ENCODE results near the gene UST. TPM values are rescaled to one million over a fixed set of nuclear protein-coding genes. Genes with fewer than 3 reads are reported as not detected.
"Not testable (repeated sequence)": the region's sequence is repeated elsewhere in the genome, so short reads cannot be mapped to it uniquely, and the experiment has no call there.

UST gene
- total RNA-seq, 1 donor from 2014 or later: 0.25 TPM

DNA sequence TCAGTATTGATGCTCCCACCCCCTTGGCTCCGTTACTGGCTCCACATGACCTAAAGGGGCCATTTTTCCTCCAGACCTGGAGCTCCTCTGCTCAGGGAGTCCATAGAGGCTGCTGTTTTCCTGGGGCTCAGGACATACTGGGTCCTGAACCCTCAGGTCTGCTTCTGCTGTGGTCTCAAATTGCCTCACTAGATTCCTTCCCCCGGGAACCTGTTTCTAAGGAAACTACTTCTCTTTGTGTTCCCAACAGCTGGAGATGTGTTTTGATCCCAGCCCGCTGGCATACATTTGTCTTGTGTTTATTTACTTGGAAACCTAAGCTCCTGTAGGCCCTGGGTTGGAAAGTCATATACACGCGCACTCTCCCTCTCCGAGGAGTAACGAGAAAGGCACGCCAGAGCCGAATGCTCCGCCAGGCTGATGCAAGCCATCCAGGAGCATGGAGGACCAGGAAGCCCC, 222.8 kb downstream of the UST start:
- intact Hi-C loops (cut with micrococcal nuclease): no loop called here

DNA sequence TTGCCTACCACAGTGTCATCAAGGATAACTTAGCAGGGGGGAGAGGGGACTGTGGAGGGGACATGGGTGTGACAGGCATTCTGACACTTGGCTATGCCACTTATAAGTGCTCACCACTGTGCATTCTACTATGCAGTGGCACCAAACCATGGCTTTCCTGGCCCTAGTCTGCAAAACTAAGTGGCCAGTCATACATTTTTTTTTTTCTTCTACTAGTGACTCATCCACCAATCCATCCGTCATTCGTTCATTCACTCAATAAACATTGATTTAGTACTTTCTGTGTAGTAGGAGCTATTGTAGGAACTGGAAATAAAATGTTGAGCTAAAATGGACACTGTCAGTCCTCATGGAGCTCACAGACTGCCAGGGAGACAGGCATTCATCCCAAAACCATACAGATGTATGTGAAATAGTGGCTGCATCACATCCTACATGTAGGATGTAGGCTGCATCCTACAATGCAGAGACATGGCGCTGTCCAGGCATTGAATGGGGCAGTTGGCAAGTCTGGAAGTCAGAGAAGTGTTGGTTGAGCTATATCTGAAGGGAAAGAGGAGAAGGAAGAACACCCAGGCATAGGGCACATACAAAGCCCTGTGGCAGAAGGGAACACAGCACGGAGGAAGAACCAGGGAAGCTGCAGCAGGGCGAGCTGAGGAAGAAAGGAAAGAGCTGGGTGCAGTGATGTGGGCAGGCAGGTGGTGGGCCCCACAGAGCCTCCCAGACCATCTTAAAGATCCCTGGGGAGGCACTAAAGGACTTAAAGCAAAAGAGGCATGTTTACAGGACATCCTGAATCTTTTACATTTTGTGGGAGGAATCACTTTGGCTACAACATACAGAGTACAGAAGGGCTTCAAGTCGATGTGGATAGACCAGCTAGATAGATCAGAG, 224.4 kb downstream of the UST start:
- intact Hi-C loops (cut with micrococcal nuclease): no loop called here

DNA sequence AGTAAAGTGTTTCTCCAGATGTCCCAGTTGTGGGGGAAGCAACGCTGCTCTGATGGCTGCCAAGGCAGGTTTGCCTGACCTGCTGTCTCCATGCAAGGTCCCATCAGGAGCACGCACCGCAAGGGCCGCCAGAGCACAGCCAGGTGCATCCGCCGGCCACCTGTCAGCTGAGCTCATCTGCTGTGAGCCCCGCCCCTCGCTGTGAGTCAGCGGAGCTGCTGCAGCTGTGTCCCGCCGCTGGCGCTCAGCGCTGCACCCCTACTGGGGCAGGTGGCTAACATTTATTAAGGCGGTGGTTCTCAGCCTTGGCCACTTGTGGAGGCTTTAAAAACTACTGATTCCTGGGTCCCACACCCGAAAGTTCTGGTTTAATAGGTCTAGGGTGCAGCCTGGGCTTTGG, 225.7 kb downstream of the UST start:
- intact Hi-C loops (cut with micrococcal nuclease): no loop called here

DNA sequence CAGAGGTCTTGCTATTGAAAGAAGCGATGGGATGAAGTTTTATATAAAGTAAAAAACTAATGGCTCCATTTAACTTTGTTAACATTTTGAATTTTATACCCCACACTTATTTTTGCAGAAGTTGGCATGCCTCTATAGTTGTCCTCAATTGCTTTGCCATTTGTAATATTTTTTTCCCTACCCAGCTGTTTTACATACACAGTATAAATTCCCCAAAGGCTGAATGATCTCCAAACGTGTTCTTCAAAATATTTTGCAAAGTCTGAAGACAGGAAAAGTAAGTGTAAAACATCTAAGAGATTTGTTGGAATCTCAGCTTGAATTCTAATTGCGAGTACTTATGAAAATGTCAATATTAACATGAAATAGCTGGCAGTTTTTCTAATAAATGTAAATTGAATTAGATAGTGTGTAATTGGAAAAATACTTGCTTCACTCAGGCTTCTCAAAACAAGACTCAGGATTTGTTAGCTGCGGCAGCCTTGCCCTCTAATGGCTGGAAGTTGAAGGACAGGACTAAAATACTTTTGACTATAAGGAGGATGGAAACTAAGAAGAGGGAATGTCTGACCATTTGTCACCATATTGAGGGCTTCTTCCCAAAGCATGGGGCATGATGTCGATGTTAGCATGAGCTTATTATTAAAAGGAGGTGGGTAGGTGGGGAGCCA, 226.8 kb downstream of the UST start:
- intact Hi-C loops (cut with micrococcal nuclease): no loop called here

DNA sequence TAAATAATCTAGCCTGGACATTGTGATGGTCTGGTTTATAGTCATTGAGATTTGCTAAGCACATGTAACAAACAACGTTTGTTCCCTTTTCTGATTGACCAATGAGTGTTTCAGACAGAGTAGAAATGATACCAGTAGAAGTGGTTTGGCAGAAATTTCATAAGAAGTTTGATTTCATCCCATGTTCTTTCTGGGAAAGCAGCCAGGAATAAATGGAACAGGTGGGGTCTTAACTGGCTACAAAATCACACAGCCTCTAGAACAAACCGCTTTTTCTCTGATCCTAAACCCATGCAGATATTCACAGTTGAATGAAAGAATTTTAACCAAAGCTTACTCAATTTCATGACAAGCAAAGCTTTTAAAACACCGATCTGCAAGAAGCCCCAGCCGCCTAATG, 227.5 kb downstream of the UST start:
- intact Hi-C loops (cut with micrococcal nuclease): no loop called here

DNA sequence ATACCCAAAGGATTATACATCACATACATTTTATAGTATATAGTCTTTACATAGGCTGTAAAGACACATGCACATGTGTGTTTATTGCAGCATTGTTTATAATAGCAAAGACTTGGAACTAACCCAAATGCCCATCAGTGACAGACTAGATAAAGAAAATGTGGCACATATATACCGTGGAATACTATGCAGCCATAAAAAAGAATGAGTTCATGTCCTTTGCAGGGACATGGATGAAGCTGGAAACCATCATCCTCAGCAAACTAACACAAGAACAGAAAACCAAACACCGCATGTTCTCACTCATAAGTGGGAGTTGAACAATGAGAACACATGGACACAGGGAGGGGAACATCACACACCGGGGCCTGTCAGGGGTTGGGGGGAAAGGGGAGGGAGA, 231.5 kb downstream of the UST start:
- intact Hi-C loops (cut with micrococcal nuclease): not testable (repeated sequence)

DNA sequence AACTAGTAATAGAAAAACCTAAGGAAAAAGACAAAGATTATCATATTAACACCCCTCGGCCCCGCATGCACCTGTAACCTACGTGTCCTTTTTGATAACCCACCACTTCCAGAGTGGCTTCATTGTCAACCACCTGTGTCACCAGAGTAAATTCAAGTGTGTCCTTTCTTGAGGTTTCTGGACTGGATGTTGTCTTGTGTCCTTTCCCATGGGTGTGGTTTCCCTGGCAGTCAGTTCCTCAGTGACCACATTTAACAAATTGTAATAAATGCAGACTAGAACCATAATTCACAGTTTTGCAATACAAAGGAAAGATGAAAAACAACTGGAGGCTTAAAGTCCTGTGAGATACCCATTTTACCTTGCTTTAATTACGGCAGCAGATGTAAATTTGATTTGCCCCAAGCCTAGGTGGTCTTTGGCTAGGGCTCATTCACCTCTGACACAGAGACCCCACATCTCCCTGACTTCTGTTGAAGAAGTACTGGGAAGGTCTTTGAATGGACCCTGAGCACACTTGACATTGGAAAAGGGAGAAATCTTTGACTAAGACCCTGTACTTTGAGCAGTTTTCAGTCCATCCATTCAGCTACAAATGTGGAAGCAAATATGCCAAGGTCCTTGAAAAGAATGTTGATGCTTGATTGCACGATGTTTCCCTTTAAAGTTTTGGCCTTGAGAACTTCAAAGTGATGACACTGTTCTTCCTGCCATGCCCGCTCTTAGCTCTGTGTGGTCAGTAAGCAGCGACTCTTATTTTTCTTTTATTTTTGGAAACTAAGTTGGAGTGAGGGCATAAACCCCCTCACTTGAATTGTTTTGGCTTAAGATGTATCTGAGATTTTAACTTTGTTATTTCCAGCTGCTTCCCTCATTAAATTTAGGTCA, 232.4 kb downstream of the UST start:
- intact Hi-C loops (cut with micrococcal nuclease): no loop called here

DNA sequence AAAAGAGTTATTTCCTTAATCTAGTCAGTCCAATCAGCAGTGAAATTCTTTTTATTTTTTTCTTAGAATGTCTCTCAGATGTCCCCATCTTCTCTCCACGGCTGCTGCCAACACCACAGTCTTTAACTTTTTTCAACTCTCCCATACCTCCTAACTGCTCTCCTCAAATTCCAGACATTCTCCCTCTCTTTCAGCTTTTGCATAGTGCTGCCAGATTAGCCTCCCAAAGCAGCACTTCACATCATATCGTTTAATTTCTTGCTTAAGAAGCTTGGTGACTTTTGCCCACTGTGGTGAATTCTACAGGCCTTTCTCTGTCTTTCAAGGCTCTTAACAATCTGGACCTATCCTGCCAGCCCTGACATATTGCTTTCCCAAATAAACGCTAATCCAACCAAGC, 233.4 kb downstream of the UST start:
- intact Hi-C loops (cut with micrococcal nuclease): no loop called here

DNA sequence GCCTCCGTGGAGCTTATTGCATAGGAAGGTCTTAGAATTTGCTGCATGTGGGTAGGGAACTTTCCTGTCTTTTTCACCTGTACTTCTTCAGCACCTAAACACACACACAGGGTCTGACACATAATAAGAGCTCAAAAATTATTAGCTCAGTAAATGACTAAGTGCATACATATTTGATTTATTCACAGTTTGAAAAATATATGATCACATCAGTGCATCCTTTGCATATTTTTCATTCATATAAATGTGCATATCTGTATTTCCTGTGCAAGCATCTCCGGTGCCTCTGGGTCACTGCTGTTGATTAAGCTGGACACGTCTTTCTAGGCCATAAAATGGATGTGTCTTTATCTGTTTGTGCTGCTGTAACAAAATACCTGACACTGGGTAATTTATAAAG, 234.7 kb downstream of the UST start:
- intact Hi-C loops (cut with micrococcal nuclease): no loop called here

DNA sequence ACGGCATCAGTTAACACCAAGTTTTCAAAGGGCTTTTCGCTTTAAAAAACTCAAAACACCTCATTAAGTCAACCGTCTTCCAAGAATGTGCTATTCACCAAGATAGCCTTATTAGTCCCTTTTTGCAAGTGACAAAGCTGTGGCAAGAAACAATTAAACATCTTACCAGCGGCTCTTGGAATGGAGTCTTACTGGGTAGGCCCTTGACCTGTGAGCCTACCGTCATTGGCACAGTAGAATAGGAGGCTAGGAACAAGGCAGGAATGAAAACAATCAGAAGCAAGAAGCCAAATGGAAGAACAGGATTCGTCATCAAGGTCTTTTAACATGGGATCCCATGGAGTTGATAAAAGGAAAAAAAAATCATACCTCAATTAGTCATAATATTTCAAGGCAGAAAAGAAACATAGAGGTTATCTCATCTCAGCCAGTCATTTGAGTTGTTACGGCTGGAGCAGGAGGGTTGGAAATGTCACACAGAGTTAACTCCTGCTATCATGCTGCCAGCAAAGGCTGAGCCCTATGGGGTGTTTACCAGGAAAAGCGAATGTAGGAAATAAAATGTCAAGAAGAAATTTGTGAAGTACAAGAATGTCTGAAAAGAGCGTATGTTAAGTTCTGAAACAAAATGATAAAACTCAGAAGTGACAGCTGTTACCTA, 236.4 kb downstream of the UST start:
- intact Hi-C loops (cut with micrococcal nuclease): no loop called here

DNA sequence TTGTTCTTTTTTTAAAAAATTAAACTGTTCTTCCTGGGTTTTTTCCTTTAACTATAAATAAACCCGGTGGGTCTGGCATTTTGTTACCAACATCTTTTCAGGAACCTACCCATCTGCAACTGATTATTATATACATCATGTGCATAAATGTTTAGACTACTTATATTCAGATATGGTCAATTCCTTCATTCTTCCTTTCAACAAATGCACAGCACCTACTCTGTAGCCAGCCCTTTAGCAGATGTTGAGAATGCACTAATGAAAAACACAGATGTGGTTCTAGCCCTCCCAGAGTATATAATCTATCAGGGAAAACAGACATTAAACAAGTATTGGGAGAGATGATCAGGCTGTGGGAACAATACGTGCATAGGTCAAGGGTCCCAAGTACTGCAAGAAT, 237.1 kb downstream of the UST start:
- intact Hi-C loops (cut with micrococcal nuclease): no loop called here

DNA sequence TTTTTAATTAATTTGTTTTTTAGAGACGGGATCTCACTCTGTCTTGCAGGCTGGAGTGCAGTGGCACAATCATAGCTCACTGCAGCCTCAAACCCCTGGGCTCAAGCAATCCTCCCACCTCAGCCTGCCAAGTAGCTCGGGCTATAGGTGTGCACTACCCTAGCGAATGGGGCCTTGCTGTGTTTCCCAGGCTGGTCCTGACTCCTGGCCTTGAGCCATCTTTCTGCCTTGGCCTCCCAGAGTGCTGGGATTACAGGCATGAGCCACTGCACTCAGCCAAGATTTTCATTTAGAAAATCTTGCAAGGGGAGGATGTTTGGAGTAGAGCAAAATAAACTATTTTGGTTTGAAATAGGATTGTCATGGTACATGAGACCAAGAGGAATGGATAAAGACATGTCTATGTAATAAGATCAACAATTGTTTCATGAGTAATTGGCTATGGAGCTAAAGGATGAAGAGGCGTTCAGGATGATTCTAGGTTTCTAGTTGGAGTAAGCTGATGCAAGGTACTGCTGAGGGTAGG, 237.8 kb downstream of the UST start:
- intact Hi-C loops (cut with micrococcal nuclease): no loop called here

DNA sequence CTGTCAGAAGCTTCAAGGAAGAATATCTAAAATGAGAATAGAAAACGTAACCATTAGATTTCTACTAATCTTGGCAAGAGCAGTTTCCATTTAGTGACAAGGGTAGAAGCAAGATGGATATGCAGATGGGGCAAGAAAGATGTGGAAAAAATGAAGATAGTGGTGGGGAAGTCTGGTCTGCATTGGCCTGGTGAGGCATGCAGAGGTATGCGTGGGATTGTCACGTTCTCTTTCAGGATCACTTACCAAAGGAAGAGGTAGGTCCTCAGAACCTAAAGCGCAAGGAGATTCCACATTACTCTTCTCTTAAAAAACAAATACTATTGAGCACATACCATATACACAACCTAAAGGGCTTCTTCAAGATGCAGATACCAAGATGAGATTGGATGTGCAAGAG, 238.7 kb downstream of the UST start:
- intact Hi-C loops (cut with micrococcal nuclease): no loop called here

DNA sequence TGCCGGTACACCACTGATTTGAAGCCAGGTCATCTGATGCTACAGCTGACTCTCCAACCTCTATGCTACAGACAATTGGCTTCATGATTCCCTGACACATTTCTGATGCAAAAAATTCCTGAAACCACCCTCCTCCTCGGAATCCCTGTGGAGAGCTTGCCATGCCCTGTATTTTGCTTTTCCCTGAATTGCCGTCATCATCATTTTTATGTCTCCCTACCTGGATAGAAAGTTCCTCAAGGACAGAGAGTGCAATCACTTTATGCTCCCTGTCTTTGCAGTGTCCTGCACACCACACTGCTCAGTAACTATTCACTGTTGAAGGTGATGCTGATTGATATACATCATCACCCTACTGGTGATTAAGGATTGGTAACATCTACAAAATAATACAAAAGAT, 239.8 kb downstream of the UST start:
- intact Hi-C loops (cut with micrococcal nuclease): no loop called here

DNA sequence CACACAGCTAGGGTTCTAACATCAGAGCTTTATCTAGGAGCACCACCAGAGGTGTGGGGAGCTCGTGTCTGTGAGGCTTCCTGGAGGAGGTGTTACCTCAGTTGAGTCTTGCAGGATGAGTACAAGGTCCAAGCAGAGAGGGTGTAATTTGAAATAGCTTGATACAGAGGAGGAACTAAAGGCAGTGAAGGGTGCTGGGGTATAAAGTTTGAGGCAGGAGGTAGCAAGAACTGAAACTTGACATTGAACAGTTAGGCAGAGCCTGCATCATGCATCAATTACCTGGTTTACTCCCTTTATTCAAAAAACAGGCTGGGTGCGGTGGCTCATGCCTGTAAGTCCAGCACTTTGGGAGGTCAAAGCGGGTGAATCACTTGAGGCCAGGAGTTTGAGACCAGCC, 241.2 kb downstream of the UST start:
- intact Hi-C loops (cut with micrococcal nuclease): no loop called here

DNA sequence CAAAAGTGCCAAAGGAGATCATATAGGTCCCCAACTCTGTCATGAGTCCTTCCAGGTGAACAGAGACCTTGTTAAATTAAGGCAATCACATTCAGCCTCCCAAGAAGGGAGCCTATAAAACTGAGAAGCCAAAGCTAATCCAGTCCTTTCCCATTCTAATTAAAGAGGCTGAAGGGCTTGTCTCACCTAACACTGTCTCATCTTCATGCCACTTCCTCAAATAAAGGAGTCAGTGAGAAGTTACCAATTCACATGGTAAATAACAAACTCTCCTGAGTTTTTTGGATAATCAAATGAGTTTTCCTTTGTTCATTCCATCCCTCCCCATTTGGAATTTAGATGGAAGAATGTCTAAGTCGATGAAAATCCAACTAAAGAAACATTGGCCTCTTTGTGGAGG, 242.8 kb downstream of the UST start:
- intact Hi-C loops (cut with micrococcal nuclease): no loop called here

DNA sequence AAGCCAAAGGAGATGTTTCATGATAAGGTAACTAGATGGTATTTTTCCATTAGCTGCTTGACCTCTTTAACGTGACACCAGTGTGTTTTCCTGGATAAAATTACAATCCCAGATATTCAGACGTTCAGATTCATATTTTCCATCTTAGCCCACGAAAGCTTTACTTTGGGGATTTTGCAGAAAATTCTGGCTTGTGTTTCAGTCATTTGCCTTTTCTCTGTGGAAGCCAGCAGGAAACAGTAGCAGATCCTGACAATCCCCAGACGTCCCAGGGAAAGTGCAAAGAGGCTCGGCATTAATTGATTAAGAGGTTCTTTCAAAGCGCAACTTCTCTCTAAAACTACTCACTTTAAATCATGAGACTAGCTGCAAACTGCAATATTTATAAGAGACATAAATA, 243.6 kb downstream of the UST start:
- intact Hi-C loops (cut with micrococcal nuclease): no loop called here

DNA sequence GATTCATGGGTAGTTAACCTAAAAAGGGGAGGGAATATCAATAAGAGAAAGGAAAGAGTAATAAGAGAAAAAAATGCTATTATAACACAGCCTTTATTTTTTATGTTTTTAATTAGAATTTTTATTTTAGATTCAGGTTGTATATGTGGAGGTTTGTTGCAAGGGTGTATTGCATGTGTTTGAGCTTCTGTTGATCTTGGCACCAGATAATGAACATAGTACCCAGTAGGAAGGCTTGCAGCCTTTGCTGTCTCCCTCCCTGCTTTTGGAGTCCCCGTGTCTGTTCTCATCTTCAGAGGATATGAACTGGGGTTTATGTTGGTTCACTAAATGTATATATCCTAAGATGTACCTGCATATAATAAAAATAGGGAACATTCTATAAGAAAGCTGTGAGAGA, 250.0 kb downstream of the UST start:
- intact Hi-C loops (cut with micrococcal nuclease): no loop called here

DNA sequence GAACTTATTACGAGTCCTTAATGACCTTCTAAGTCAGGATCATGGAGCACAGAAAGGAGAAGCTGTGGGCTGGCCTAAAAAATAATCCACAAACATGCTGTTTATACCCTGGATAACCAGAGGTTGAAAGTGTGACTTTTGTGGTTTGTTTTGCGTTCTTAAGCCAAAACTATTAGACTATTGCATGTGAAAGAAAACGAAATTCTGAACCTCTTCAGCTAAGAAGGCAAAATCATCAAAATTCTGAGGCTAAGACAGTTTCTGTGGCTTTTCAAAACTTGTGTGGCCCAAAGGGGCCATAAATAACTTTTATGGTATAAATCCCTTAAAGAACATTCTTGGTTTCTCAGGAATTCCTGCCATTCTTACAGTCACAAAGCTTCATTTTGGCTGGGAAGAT, 251.0 kb downstream of the UST start:
- intact Hi-C loops (cut with micrococcal nuclease): no loop called here

DNA sequence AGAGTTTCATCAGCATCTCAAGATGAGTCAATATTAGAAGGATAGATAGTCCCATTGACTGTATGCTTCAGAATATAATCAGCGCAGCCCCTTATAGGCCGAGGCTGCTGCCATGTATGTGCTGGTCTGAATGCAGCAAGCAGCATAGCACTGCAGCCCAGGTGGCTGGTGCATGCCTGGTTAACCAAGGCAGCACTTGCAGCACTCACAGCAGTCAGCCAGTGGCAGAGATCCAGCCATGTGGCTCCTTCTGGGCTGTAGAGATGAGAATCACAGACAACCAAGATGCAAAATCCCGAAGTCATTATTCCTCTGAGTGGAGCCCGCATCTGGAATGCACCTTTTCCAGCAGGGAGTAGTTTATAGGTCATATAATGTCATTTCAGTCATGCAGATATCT, 251.9 kb downstream of the UST start:
- intact Hi-C loops (cut with micrococcal nuclease): no loop called here

DNA sequence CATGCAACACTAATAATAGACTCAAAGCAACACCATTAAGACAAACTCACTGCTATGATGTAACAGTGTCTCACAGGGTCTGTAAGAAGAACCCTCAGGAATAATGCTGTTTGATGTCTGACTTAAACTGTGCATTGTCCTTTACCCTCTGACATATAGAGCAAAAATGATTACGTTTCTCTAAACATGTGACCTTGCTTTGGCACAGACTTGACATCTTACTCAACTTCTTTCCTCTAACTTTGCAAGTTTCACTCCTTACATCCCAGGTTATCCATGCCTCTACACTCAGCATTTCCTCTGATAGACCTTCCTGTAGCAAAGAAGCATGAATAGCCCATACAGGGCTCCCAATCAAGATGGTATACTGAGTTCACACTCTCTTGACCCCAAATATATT, 252.7 kb downstream of the UST start:
- intact Hi-C loops (cut with micrococcal nuclease): no loop called here

All from T-helper 2 cell treated with Interferon-gamma antibody and Interleukin-4, amounts not matched to agents 100 ng/mL and 5 ng/mL, for 36 hours (primary cell).